OCI-M2 (cell line): ENCODE results near the gene NAT10.
"Not testable (repeated sequence)": the region's sequence is repeated elsewhere in the genome, so short reads cannot be mapped to it uniquely, and the experiment has no call there.

ENCODE experiments used
- DNase-seq: peaks from one replicate; lab custom pipeline; 2025; ENCODE audit not compliant: unreplicated experiment; lab: John Stamatoyannopoulos, UW

NAT10 gene

DNA sequence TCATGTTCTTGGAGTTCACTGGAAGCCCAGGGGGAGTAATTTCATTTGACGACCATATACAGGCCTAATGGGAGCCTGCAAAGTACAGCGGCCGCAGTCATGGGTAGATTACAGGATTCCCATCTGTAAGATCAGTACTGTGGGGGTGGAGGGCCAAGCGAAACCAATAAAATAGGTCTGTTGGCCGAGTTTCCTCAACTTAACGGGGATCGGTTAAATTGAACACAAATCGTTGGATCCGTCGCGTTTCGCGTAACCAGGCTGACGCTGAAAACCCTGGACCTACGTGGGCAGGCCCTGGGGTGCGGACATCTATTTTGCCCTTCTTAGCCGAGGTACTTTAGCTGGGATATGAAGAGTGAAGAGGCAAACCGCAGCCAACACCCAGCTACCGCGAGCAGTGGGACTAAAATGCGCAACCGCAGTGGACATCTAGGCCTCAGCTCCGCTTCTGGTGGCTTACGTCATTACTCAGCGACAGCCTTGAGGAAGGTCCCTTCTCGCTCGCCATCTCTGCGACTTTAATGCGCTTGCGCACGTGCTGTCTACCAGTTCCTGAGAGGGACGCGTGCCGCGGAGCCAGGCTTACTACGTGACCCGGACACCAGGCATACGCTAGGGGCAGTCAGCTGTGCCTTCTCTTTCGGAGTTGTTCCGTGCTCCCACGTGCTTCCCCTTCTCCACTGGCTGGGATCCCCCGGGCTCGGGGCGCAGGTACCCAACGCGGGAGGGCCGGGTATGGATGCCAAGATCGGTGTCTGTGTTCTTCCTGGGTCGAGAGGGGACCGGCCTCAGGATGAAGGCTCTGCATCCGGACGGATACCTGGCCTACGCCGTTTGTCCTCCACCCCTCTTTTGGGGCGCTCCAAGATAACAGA lies at the start of gene NAT10:
NAT10 (plus strand) TSS at position 551 of the 878 bp plus-strand sequence. CDS start 2,597 bp downstream, outside the sequence.
- peak; percentile 93 for DNase-seq

DNA sequence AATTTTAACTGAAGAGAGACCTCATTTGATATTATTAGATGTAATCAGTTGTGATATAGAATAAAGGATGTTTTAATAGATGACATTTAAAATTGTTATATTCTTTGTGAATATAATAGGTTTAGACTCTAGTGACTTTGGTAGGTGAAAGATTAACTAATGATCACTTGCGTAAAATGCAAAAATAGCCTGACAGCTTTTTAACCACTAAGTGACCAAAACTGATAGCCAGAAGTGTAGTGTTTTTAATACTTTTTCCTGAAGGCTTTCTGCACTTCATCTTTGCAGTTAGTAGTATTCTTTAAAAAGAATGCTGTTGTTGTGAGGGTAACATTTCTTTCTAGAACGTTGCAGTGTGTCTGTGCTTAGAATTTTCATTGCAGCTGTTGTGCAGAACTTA lies 48.8 kb upstream of the NAT10 start:
- no peak for DNase-seq

DNA sequence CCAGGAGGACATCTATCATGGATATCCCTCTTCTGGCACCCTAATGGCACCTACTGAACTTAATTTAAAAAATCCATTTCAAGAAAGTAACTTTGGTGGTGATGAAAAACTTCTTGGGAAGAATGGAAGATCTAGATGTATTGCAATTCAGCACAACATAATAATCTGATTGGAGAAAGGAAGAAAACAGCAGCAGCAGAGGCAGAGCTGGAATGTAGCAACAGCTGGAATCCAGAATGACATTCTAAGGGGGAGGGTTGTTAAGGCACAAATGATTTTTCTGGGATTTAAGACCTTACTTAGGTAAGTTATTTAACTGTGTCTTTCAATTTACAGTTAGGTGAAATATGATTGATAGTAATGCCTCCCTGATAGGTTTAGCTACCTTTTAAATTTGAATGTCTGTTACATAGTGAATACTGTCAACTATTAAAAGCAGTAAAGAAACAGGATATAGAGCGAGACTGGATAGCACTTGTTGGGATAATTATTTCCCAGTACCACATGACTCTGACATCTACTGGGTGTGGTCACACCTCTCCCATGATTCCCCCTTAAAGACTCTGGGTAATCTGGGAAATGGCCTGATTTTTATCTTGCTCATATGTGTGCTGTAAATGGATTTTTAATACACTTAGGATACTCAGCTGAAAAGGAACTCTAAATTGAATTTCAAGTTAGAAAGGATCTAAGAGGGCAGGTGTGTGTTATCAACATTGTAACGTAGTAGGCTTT lies 42.2 kb upstream of the NAT10 start:
- no peak for DNase-seq

DNA sequence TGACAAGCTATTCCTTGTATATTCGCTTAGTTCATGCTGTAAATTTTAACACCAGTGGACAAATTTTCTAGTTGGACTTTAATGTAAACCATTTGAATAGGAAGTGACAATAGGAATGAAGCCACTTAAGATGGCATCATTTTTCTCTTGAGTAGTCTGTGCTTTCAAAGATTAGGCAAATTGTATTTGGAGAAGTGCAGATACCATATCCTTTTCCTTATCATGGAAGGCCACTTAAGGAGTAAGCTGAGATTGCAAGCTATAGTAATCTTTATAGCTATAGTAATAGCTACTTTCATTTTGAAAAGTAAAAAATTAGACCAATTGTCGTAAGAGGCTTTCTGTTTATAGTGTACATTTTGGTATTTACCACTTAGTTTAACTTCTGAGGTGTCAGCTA lies 41.1 kb upstream of the NAT10 start:
- DNase-seq = no peak

DNA sequence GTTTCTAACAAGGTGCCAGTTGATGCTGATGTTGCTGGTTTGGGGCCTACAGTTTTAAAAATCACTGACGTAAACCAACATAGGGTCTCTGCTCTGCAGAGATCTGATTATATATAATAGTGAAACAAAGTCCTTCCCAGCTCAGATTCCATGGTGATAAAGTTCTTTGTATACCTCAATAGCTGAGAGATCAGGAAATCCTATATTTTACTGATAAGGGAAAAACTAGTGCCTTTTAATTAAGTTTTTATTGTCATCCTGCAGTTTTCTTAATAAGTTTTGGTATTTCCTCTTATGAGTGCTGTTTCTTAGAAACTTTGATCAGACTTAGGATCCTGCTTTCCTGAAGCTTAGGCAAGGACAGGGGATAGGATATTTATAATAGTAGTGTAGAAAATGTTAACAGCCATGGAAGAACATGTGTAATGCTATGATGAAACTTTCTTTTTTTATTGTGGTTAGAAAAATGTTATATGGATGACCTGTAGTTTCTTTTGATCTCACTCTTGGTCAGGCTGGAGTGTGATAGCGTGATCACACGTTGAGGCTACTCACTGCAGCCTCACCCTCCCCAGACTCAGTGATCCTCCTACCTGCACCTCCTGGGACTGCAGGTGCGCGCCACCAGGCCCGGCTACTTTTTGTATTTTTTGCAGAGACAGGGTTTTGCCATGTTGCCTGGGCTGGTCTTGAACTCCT lies 39.8 kb upstream of the NAT10 start:
- no peak for DNase-seq

DNA sequence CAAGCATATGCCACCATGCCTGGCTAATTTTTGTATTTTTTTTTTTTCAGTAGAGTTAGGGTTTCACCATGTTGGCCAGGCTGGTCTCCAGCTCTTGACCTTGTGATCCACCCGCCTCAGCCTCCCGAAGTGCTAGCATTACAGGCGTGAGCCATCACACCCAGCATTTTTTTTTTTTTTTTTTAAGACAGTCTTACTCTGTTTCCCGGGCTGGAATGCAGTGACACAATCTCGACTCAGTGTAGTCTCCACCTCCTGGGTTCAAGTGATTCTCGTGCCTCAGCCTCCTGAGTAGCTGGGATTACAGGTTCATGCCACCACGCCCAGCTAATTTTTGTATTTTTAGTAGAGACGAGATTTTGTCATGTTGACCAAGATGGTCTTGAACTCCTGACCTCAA lies 38.7 kb upstream of the NAT10 start:
- not testable (repeated sequence) for DNase-seq

DNA sequence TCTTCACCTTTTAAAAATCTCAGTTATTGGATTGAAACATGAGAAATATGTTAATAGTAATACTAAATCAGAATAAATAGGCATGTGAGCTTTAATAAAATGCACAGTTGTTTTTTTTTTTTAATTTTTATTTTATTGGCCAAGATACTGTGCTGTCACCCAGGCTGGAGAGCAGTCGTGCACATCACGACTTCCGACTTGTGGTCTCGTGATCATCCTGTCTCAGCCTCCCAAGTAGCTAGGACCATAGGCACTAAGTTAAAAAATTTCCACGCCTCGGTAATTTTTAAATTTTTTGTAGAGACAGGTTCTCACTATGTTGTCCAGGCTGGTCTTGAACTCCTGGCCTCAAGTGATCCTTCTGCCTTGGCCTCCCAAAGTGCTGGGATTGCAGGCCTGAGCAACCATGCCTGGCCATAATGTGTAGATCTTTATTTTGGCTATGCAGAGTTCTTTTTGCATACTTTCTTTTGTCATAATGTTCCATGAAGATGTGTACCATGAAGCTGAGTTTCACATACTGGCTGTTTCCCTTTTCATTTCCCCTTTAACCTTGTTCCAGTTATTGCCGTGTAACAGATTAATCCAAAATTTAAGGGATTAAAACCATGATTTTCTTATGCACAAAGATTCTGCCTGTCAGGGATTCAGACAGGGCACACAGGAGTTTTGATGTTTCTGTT lies 37.9 kb upstream of the NAT10 start:
- DNase-seq = no peak

DNA sequence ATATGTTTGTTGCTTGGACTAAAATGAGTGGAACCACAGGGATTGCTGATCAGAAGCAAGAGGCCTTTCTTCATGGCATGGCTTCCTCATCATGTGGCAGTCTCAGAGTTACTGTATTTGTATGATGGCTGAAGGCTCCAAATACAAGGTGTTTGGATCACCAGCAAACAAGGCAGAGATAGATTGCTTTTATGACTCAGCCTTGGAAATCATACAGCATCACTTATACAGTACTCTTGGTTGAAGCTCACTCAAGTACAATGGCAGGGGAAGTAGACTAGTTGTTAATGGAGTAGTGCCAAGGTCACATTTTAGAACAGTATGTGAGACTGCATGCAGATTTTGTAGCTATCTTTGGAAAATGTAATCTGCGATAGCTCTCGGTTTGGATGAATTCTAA lies 37.3 kb upstream of the NAT10 start:
- DNase-seq = no peak

DNA sequence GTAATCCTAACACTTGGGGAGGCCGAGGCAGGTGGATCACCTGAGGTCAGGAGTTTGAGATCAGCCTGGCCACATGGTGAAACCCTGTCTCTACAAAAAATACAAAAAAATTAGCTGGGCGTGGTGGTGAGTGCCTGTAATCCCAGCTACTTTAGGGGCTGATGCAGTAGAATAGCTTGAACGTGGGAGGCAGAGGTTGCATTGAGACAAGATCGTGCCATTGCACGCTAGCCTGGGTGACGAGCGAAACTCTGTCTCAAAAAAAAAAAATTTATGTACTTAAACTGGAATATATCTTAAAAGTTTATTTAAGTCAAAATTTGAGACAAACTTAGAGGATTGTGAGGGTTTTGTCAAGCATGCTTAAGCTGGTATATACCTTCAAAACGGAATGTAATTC lies 34.1 kb upstream of the NAT10 start:
- DNase-seq = not testable (repeated sequence)

DNA sequence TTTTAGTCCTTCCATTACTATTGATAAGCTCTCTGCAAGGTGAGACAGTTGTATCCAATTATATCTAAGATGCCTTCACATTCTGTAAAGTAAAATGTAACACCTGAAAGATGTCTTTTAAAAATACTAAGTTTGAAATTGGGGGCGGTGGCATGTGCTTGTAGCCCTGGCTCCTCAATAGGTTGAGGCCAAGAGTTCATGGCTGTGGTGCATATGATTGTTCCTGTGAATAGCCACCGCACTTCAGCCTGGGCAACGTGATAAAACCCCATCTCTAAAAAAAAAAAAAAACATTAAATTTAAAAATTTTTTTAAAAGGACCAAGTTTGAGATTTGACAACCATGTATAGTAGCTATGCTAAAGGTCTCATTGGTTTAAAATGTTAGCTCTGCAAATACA lies 33.4 kb upstream of the NAT10 start:
- DNase-seq = no peak

DNA sequence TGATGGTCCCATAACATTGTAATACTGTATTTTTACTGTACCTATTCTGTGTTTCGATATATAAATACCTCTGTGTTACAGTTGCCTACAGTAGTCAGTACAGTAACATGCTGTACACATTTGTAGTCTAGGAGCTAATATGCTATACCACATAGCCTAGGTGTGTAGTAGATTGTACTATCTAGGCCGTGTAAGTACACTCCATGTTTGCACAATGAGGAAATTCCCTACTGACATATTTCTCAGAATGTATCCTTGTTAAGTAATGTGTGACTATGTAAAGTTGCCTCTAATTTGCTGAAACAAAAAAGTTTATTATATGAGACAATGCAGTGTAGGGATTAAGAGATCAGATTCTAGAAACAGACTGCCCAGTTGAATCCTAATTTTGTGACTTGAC lies 32.6 kb upstream of the NAT10 start:
- DNase-seq = no peak

DNA sequence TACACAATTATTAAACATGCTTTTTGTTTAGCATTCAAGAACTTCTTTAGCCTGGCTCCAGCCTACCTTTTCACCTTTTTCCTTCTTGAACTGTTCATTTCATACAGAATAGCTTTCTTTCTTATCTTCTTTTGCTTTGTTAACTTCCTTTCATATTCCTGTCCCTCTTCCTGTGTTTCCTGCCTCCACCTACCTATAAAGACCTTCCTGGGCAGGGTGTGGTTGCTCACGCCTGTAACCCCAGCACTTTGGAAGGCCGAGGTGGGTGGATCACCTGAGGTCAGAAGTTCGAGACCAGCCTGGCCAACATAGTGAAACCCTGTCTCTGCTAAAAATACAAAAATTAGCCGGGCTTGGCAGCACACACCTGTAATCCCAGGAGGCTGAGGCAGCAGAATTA lies 31.0 kb upstream of the NAT10 start:
- no peak for DNase-seq

DNA sequence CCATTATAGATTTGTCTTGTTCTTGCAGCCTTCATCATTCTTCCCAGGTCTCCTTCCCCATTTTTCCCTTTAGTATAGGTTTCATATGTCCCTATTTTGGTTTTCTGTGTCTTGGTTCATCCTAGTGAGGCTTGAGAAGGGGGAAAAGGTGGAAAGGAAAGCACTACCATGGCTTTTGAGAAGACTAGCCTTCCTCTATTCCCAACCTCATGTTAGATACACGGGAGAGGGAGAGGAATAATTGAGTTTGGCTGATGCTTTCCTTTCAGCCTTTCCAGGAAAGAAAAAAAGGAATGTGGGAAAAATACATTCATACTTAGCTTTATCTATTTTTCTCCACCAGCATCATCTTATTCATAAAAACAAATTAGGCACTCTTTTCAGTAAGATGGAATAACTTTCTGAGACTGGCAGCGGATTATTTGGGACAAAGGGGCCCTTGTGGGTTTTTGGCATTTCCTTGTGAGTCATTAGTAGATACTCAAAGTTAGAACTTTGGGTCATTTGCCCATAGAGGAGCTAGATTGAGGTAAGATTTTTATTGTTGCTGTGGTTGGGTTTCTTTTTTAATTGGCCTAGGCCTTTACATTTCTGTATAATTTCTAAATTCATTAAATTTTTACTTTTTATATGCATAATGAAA lies 30.1 kb upstream of the NAT10 start:
- DNase-seq = no peak

DNA sequence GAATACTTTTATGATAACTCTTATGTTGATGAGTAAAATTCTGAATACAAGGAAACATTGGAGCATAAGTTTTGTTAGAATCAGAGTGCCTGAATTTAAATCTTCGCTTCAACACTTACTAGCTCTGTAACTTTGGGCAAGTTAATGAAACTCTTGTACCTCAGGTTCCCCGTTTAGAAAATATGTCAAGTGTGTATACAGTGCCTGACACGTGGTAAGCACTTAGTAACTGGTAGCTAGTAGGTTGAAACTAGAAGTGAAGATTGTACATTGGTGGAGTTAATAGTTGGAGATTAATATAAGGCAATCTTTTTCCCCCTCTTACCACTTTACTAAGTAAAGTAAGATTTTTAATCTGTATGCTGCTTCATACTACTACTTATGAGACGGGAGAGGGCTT lies 24.8 kb upstream of the NAT10 start:
- no peak for DNase-seq

DNA sequence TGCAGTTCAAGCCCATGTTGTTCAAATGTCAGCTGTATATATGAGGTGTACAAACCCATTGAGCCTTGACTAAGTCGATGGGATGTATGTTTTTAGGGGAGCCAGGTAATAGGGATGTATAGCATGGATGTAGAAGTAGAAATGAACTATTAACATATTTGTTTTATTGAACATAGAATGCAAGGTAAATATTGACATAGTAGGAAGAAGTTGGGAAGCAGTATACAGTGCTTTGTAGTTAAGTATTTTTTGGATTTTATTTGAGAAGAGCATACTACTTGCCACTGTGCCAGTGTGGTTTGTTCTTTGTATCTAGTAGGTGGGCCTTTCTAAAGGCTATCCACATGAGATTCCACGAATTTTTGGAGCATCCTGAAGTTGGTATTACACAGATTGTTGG lies 20.8 kb upstream of the NAT10 start:
- DNase-seq = no peak

DNA sequence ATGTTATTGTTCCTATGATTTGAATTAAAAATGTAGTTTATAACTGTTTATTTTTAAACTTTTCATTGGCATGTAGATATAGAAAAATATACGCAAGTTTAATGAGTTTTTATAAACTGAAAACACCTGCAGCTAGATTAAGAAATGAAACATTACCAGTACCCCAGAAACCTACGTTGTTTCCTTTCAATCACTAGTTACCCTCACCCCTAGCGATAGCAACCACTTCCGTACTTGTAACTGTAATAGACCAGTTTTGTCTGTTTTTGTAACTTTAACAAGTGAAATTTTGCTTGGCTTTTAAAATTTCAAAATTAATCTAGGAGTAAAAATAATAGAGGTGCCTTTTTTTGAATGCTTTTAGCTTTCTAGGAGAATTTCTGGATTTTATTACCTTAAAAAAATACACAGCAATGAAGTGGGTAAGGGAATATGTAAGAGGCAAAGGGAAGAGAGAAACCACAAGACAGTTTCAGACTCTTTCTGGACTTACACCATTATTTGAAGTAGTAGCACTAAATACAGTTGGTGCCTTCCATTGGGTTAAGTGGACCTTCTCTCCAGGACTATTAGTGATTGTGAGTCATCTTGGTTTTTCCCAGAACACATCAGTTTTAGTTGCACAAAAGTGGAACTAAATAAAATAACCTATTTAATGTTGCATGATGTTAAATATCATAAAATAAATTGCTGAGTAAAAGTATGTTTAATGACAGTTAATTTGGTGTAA lies 18.7 kb upstream of the NAT10 start:
- no peak for DNase-seq

DNA sequence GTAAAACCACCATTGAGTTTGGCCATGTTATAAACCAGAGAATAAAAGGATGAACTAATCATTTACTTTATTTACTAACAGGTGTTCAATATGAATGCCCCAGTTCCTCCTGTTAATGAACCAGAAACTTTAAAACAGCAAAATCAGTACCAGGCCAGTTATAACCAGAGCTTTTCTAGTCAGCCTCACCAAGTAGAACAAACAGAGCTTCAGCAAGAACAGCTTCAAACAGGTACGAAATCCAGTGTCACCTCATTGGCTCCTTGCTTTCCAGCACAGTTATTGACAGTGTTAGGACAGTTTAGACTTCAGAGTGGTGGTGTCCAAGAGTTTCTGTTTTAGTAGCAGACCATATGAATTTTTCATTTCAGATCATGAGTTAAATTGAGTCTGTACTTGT lies 13.6 kb upstream of the NAT10 start:
- DNase-seq = no peak

DNA sequence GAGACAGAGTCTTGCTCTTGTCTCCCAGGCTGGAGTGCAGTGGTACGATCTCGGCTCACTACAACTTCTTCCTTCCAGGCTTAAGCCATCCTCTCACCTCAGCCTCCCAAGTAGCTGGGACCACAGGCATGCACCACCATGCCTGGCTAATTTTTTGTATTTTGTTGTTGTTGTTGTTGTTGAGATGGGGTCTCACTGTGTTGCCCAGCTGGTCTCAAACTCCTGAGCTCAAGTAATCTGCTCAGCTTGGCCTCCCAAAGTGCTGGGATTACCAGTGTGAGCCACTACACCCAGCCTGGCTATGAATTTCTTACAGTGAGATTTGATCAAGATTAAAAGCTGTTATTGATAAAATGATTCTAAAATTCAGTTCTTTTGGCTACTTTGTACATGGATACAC lies 10.5 kb upstream of the NAT10 start:
- DNase-seq = not testable (repeated sequence)

DNA sequence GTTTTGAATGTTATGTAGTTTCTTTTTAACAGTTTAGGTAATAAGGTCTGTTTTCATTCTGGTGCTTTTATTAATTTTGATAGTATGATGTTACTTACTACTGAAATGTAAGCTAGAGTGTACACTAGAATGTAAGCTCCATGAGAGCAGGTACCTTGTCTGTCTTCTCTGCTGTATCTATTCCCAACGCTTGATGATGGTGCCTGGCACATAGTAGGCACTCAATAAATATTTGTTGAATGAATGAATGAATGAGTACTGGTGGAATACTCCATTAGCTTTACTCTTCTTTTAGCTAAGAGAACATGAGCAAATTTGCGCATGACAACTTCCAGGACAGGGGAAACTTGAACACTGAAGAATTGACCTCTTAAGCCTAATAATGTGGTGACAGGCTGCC lies 6.6 kb upstream of the NAT10 start:
- no peak for DNase-seq

DNA sequence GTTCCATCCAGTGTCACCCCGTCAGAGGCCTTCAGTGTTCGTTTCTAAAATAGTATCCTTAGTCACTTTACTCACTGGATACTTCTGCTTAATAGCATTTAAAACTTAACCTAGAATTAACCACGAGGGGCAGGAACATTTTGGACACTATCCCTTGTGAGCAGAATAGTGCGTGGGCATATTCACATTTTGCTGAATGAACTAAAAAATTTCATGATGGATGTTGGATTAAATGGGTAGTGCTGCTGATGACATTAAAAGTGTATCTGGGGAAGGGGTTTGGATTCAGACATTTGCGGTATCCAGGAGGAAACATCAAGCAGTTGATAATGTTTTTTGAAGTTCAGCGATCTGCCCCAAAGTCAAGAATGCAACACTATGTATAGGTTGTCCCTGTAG lies 750 bp upstream of the NAT10 start:
- DNase-seq = no peak
